WTC11 (cell line): ENCODE data around the gene SPEM3. TPM values are rescaled to one million over a fixed set of nuclear protein-coding genes. Genes with fewer than 3 reads are reported as not detected.

Source experiments
- ATAC-seq: fragments of 200-7000 bp; cut with Tn5 transposase; 2 replicates; pipeline ENCODE4 v1.10.0; 2021; ENCODE audit warnings: mild to moderate bottlenecking, moderate library complexity
- CTCF ChIA-PET: fragments of 300-600 bp; sonication (Branson Sonifier 250); formaldehyde crosslinking; loops from one replicate; lab custom pipeline; 2021; ENCODE audit warnings: antibody characterized with exemption; lab: Charles Lee
- POLR2A ChIA-PET: fragments of 350-600 bp; sonication (Branson Sonifier 250); formaldehyde crosslinking; loops from one replicate; lab custom pipeline; 2021; ENCODE audit warnings: antibody characterized with exemption; lab: Charles Lee
- DNase-seq: peaks from one replicate; pipeline ENCODE4 v3.0.0; 2021; ENCODE audit warnings: low spot score
- H3K27ac Mint-ChIP-seq: 2 replicates; pipeline ENCODE4 v1.8.0; 2021; ENCODE audit warnings: mixed read lengths
- H3K27me3 Mint-ChIP-seq: 2 replicates; pipeline ENCODE4 v1.8.0; 2021; ENCODE audit warnings: low read depth, mild to moderate bottlenecking, moderate library complexity, mixed read lengths
- H3K36me3 Mint-ChIP-seq: 2 replicates; pipeline ENCODE4 v1.8.0; 2021; ENCODE audit warnings: mixed read lengths
- H3K4me1 Mint-ChIP-seq: 2 replicates; pipeline ENCODE4 v1.8.0; 2022; ENCODE audit warnings: mixed read lengths
- H3K4me3 Mint-ChIP-seq: 2 replicates; pipeline ENCODE4 v1.8.0; 2021; ENCODE audit warnings: mild to moderate bottlenecking, moderate library complexity, mixed read lengths
- H3K9me3 Mint-ChIP-seq: 2 replicates; pipeline ENCODE4 v1.8.0; 2021; ENCODE audit warnings: mixed read lengths
- ESRRA ChIP-seq: sonication (generic); formaldehyde crosslinking; IDR thresholded peaks from 2 replicates; pipeline ENCODE4 v1.8.1; 2022; ENCODE audit warnings: mild to moderate bottlenecking, missing genetic modification reagents, borderline replicate concordance
- FOXJ3 ChIP-seq: sonication (generic); formaldehyde crosslinking; IDR thresholded peaks from 2 replicates; pipeline ENCODE4 v1.9.0; 2021; ENCODE audit warnings: missing genetic modification reagents, mild to moderate bottlenecking, borderline replicate concordance
- FOXP1 ChIP-seq: sonication (generic); formaldehyde crosslinking; IDR thresholded peaks from 2 replicates; pipeline ENCODE4 v1.8.0; 2022; ENCODE audit warnings: missing genetic modification reagents, mild to moderate bottlenecking, moderate library complexity, borderline replicate concordance
- JAZF1 ChIP-seq: fragments of 250-450 bp; sonication (Bioruptor Pico); IDR thresholded peaks from 2 replicates; pipeline ENCODE4 v1.9.0; 2021; ENCODE audit warnings: moderate library complexity, mild to moderate bottlenecking, inconsistent platforms
- MXD4 ChIP-seq: fragments of 250-450 bp; sonication (Bioruptor Pico); IDR thresholded peaks from 2 replicates; pipeline ENCODE4 v1.8.0; 2021; ENCODE audit warnings: mild to moderate bottlenecking, moderate library complexity, borderline replicate concordance
- MYBL2 ChIP-seq: sonication (generic); formaldehyde crosslinking; IDR thresholded peaks from 2 replicates; pipeline ENCODE4 v1.8.1; 2023; ENCODE audit warnings: mild to moderate bottlenecking, moderate library complexity, missing genetic modification reagents
- NFE2L1 ChIP-seq: sonication (generic); formaldehyde crosslinking; IDR thresholded peaks from 2 replicates; pipeline ENCODE4 v1.8.1; 2023; ENCODE audit warnings: missing genetic modification reagents
- NR3C1 ChIP-seq: sonication (generic); formaldehyde crosslinking; conservative IDR thresholded peaks from 2 replicates; pipeline ENCODE4 v1.8.1; 2023; ENCODE audit warnings: low read depth, mild to moderate bottlenecking, missing genetic modification reagents
- RORB ChIP-seq: fragments of 250-450 bp; sonication (Bioruptor Pico); IDR thresholded peaks from 2 replicates; pipeline ENCODE4 v1.9.0; 2021; ENCODE audit warnings: mild to moderate bottlenecking
- SOX15 ChIP-seq: fragments of 250-450 bp; sonication (Bioruptor Pico); IDR thresholded peaks from 2 replicates; pipeline ENCODE4 v1.9.0; 2021; ENCODE audit warnings: mild to moderate bottlenecking
- SP1 ChIP-seq: sonication (generic); formaldehyde crosslinking; conservative IDR thresholded peaks from 2 replicates; pipeline ENCODE4 v1.8.1; 2022; ENCODE audit warnings: missing genetic modification reagents
- TEAD1 ChIP-seq: sonication (generic); formaldehyde crosslinking; IDR thresholded peaks from 2 replicates; pipeline ENCODE4 v1.8.0; 2022; ENCODE audit warnings: mild to moderate bottlenecking, missing genetic modification reagents
- TEAD4 ChIP-seq: sonication (generic); formaldehyde crosslinking; IDR thresholded peaks from 2 replicates; pipeline ENCODE4 v1.8.0; 2022; ENCODE audit warnings: mild to moderate bottlenecking, missing genetic modification reagents
- ZNF219 ChIP-seq: sonication (generic); formaldehyde crosslinking; IDR thresholded peaks from 2 replicates; pipeline ENCODE4 v1.8.0; 2023; ENCODE audit warnings: missing genetic modification reagents, mild to moderate bottlenecking, borderline replicate concordance
- total RNA-seq: library from RNA; stranded (reverse); gene quantifications from 3 replicates; pipeline ENCODE4 v1.2.3, GENCODE V29; 2021
- TF ChIP-seq, protein P1 (sequence below): sonication (generic); formaldehyde crosslinking; IDR thresholded peaks from 2 replicates; pipeline ENCODE4 v1.8.1; 2023; ENCODE audit warnings: mild to moderate bottlenecking, missing genetic modification reagents
- TF ChIP-seq, protein P2 (sequence below): sonication (generic); formaldehyde crosslinking; IDR thresholded peaks from 2 replicates; pipeline ENCODE4 v1.8.1; 2023; ENCODE audit warnings: mild to moderate bottlenecking, missing genetic modification reagents
- TF ChIP-seq, protein P3 (sequence below): fragments of 250-450 bp; sonication (Bioruptor Pico); IDR thresholded peaks from 2 replicates; pipeline ENCODE4 v1.9.0; 2021; ENCODE audit warnings: mild to moderate bottlenecking
- TF ChIP-seq, protein P4 (sequence below): sonication (generic); formaldehyde crosslinking; IDR thresholded peaks from 2 replicates; pipeline ENCODE4 v1.8.0; 2022; ENCODE audit warnings: mild to moderate bottlenecking, missing genetic modification reagents
- TF ChIP-seq, protein P5 (sequence below): sonication (generic); formaldehyde crosslinking; IDR thresholded peaks from 2 replicates; pipeline ENCODE4 v1.8.1; 2023; ENCODE audit warnings: mild to moderate bottlenecking, missing genetic modification reagents, borderline replicate concordance
- TF ChIP-seq, protein P6 (sequence below): fragments of 250-450 bp; sonication (Bioruptor Pico); IDR thresholded peaks from 2 replicates; pipeline ENCODE4 v1.9.0; 2021; ENCODE audit warnings: mild to moderate bottlenecking

The SPEM3 gene
- total RNA-seq, 1 experiment from 2014 or later = not detected

DNA sequence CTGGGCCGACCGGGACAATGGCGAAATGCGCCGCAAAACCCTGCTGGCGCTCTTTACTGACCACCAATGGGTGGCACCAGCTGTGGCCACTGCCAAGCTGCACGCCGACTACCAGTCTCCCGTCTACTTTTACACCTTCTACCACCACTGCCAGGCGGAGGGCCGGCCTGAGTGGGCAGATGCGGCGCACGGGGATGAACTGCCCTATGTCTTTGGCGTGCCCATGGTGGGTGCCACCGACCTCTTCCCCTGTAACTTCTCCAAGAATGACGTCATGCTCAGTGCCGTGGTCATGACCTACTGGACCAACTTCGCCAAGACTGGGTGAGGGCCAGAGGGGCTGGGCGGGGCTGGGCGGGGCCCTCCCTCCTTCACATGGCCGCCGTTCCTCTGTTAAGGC is 12.9 kb upstream of the SPEM3 start:
- H3K27me3 Mint-ChIP-seq = no peaks in the 10 kb centered on the region
- peaks cover 18% of the 10 kb centered on the region; the same call in 1 of the 2 replicates for H3K36me3 Mint-ChIP-seq
- no peak overlapping the region for H3K27ac Mint-ChIP-seq
- H3K4me1 Mint-ChIP-seq = peaks cover 24% of the 10 kb centered on the region
- no peaks in the 10 kb centered on the region for H3K9me3 Mint-ChIP-seq
- no peak overlapping the region for H3K4me3 Mint-ChIP-seq
- ATAC-seq (no peak), DNase-seq (no peak)
- ChIA-PET POLR2A (no interaction called here), CTCF (no interaction called here)
- TF ChIP-seq TEAD1 (CRISPR knock-in tag) (no peak), MXD4 (CRISPR knock-in tag) (no peak), SP1 (CRISPR knock-in tag) (no peak), SOX15 (CRISPR knock-in tag) (no peak)
- TF ChIP-seq, protein P1, sequence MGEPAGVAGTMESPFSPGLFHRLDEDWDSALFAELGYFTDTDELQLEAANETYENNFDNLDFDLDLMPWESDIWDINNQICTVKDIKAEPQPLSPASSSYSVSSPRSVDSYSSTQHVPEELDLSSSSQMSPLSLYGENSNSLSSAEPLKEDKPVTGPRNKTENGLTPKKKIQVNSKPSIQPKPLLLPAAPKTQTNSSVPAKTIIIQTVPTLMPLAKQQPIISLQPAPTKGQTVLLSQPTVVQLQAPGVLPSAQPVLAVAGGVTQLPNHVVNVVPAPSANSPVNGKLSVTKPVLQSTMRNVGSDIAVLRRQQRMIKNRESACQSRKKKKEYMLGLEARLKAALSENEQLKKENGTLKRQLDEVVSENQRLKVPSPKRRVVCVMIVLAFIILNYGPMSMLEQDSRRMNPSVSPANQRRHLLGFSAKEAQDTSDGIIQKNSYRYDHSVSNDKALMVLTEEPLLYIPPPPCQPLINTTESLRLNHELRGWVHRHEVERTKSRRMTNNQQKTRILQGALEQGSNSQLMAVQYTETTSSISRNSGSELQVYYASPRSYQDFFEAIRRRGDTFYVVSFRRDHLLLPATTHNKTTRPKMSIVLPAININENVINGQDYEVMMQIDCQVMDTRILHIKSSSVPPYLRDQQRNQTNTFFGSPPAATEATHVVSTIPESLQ = no peak
- TF ChIP-seq, protein P2, sequence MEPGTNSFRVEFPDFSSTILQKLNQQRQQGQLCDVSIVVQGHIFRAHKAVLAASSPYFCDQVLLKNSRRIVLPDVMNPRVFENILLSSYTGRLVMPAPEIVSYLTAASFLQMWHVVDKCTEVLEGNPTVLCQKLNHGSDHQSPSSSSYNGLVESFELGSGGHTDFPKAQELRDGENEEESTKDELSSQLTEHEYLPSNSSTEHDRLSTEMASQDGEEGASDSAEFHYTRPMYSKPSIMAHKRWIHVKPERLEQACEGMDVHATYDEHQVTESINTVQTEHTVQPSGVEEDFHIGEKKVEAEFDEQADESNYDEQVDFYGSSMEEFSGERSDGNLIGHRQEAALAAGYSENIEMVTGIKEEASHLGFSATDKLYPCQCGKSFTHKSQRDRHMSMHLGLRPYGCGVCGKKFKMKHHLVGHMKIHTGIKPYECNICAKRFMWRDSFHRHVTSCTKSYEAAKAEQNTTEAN (CRISPR knock-in tag) = no peak
- TF ChIP-seq, protein P3, sequence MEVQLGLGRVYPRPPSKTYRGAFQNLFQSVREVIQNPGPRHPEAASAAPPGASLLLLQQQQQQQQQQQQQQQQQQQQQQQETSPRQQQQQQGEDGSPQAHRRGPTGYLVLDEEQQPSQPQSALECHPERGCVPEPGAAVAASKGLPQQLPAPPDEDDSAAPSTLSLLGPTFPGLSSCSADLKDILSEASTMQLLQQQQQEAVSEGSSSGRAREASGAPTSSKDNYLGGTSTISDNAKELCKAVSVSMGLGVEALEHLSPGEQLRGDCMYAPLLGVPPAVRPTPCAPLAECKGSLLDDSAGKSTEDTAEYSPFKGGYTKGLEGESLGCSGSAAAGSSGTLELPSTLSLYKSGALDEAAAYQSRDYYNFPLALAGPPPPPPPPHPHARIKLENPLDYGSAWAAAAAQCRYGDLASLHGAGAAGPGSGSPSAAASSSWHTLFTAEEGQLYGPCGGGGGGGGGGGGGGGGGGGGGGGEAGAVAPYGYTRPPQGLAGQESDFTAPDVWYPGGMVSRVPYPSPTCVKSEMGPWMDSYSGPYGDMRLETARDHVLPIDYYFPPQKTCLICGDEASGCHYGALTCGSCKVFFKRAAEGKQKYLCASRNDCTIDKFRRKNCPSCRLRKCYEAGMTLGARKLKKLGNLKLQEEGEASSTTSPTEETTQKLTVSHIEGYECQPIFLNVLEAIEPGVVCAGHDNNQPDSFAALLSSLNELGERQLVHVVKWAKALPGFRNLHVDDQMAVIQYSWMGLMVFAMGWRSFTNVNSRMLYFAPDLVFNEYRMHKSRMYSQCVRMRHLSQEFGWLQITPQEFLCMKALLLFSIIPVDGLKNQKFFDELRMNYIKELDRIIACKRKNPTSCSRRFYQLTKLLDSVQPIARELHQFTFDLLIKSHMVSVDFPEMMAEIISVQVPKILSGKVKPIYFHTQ (CRISPR knock-in tag) = no peak

DNA sequence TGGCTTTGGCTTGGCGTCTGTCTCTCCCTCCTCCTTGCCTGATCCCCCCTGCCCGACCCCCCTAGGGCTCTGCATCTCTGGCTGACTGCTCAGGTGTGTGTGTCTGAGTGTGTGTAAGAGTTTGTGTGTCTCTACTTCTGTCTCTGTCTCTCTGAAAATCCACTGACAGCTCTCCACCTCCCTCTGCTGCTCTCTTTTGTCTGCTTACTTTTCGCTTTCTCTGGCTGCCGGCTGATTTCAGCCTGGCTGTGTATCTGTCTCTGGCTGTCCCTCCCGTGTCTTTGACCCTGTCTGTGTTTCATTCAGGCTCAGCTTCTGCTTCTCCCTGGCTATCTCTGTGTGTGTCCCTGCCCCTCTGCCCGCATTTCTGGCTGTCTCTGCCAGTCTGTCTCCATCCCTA is 12.3 kb upstream of the SPEM3 start:
- Mint-ChIP-seq H3K4me1 (peaks cover 26% of the 10 kb centered on the region), H3K4me3 (no peak overlapping the region), H3K36me3 (peaks cover 18% of the 10 kb centered on the region; the same call in 1 of the 2 replicates), H3K27me3 (no peaks in the 10 kb centered on the region), H3K9me3 (no peaks in the 10 kb centered on the region), H3K27ac (no peak overlapping the region)
- ChIA-PET POLR2A (no interaction called here), CTCF (no interaction called here)
- no peak for ATAC-seq
- DNase-seq = no peak
- TF ChIP-seq, protein P4, sequence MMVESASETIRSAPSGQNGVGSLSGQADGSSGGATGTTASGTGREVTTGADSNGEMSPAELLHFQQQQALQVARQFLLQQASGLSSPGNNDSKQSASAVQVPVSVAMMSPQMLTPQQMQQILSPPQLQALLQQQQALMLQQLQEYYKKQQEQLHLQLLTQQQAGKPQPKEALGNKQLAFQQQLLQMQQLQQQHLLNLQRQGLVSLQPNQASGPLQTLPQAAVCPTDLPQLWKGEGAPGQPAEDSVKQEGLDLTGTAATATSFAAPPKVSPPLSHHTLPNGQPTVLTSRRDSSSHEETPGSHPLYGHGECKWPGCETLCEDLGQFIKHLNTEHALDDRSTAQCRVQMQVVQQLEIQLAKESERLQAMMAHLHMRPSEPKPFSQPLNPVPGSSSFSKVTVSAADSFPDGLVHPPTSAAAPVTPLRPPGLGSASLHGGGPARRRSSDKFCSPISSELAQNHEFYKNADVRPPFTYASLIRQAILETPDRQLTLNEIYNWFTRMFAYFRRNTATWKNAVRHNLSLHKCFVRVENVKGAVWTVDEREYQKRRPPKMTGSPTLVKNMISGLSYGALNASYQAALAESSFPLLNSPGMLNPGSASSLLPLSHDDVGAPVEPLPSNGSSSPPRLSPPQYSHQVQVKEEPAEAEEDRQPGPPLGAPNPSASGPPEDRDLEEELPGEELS = no peak
- TF ChIP-seq RORB (CRISPR knock-in tag) (no peak), FOXP1 (CRISPR knock-in tag) (no peak), NFE2L1 (CRISPR knock-in tag) (no peak), JAZF1 (no peak), TEAD4 (CRISPR knock-in tag) (no peak), ZNF219 (no peak), SP1 (CRISPR knock-in tag) (no peak), FOXJ3 (CRISPR knock-in tag) (no peak), MYBL2 (CRISPR knock-in tag) (no peak), ESRRA (CRISPR knock-in tag) (no peak), NR3C1 (no peak)
- TF ChIP-seq, protein P5, sequence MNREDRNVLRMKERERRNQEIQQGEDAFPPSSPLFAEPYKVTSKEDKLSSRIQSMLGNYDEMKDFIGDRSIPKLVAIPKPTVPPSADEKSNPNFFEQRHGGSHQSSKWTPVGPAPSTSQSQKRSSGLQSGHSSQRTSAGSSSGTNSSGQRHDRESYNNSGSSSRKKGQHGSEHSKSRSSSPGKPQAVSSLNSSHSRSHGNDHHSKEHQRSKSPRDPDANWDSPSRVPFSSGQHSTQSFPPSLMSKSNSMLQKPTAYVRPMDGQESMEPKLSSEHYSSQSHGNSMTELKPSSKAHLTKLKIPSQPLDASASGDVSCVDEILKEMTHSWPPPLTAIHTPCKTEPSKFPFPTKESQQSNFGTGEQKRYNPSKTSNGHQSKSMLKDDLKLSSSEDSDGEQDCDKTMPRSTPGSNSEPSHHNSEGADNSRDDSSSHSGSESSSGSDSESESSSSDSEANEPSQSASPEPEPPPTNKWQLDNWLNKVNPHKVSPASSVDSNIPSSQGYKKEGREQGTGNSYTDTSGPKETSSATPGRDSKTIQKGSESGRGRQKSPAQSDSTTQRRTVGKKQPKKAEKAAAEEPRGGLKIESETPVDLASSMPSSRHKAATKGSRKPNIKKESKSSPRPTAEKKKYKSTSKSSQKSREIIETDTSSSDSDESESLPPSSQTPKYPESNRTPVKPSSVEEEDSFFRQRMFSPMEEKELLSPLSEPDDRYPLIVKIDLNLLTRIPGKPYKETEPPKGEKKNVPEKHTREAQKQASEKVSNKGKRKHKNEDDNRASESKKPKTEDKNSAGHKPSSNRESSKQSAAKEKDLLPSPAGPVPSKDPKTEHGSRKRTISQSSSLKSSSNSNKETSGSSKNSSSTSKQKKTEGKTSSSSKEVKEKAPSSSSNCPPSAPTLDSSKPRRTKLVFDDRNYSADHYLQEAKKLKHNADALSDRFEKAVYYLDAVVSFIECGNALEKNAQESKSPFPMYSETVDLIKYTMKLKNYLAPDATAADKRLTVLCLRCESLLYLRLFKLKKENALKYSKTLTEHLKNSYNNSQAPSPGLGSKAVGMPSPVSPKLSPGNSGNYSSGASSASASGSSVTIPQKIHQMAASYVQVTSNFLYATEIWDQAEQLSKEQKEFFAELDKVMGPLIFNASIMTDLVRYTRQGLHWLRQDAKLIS (CRISPR knock-in tag) = no peak
- TF ChIP-seq, protein P6, sequence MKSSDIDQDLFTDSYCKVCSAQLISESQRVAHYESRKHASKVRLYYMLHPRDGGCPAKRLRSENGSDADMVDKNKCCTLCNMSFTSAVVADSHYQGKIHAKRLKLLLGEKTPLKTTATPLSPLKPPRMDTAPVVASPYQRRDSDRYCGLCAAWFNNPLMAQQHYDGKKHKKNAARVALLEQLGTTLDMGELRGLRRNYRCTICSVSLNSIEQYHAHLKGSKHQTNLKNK (CRISPR knock-in tag) = no peak
